CD4-positive, alpha-beta T cell (primary cell): Measurements from ENCODE around the gene RANBP10. TPM values are rescaled to one million over a fixed set of nuclear protein-coding genes. Genes with fewer than 3 reads are reported as not detected.

Experiments
- ATAC-seq: fragments of 200-7000 bp; cut with Tn5 transposase; one replicate; pipeline ENCODE4 v1.10.0; 2022; ENCODE audit warnings: mild to moderate bottlenecking; ENCODE audit not compliant: poor library complexity
- CTCF ChIA-PET: fragments of 350-600 bp; sonication (Branson Sonifier 250); formaldehyde crosslinking; loops from one replicate; lab custom pipeline; 2021; ENCODE audit warnings: antibody characterized with exemption, inconsistent platforms; lab: Charles Lee
- POLR2A ChIA-PET: fragments of 350-600 bp; sonication (Branson Sonifier 250); formaldehyde crosslinking; loops from one replicate; lab custom pipeline; 2021; ENCODE audit warnings: antibody characterized with exemption, inconsistent platforms; lab: Charles Lee
- DNase-seq, 14 experiments: peaks; one replicate each; pipeline ENCODE4 v3.0.0-alpha.2; 2013 to 2020; ENCODE audit warnings: mixed read lengths in 2 of 14
- H3K27ac ChIP-seq, 2 donors: one replicate each; pipeline versions ENCODE4 v1.5.1 to v1.7.0; 2013; ENCODE audit warnings: low read length in 2 of 2, low read depth in 1 of 2, mild to moderate bottlenecking in 1 of 2
- H3K27me3 ChIP-seq, 2 experiments: 1 replicate in 1 of 2; 2 replicates in 1 of 2; pipeline versions ENCODE4 v1.6.1 to v1.7.0; 2013; ENCODE audit warnings: low read length in 2 of 2, control low read depth in 1 of 2, mild to moderate bottlenecking in 1 of 2, moderate library complexity in 1 of 2; ENCODE audit not compliant: insufficient read depth in 2 of 2, control insufficient read depth in 1 of 2
- H3K36me3 ChIP-seq: one replicate; pipeline ENCODE4 v1.6.1; 2013; ENCODE audit warnings: low read length, control low read depth; ENCODE audit not compliant: insufficient read depth
- H3K4me1 ChIP-seq: one replicate; pipeline ENCODE4 v1.6.1; 2013; ENCODE audit warnings: low read length, control low read depth; ENCODE audit not compliant: insufficient read depth
- H3K4me3 ChIP-seq: one replicate; pipeline ENCODE4 v1.5.1; 2013; ENCODE audit warnings: mild to moderate bottlenecking, low read length, moderate library complexity
- H3K9me3 ChIP-seq, 2 experiments: 1 replicate in 1 of 2; 2 replicates in 1 of 2; pipeline versions ENCODE4 v1.6.1 to v1.7.0; 2013; ENCODE audit warnings: low read length in 2 of 2, mild to moderate bottlenecking in 2 of 2, control low read depth in 1 of 2, moderate library complexity in 1 of 2; ENCODE audit not compliant: control insufficient read depth in 1 of 2, insufficient read depth in 1 of 2
- H3K27ac Mint-ChIP-seq: one replicate; pipeline ENCODE4 v1.8.0; 2020; ENCODE audit warnings: mixed read lengths
- H3K27me3 Mint-ChIP-seq: one replicate; pipeline ENCODE4 v1.8.0; 2021; ENCODE audit warnings: mixed read lengths
- H3K36me3 Mint-ChIP-seq: one replicate; pipeline ENCODE4 v1.8.0; 2021; ENCODE audit warnings: low read depth, mixed read lengths
- H3K4me1 Mint-ChIP-seq: one replicate; pipeline ENCODE4 v1.8.0; 2021; ENCODE audit warnings: low read depth, mixed read lengths
- H3K4me3 Mint-ChIP-seq: one replicate; pipeline ENCODE4 v1.8.0; 2020; ENCODE audit warnings: mild to moderate bottlenecking, mixed read lengths
- H3K9me3 Mint-ChIP-seq: one replicate; pipeline ENCODE4 v1.8.0; 2020; ENCODE audit warnings: mixed read lengths
- intact Hi-C, 2 experiments: fragments of 100-400 bp; cut with DNase I in 1 of 2; cut with micrococcal nuclease in 1 of 2; formaldehyde crosslinking; loops; one replicate each; pipeline versions ENCODE4 v1.15.1 to v1.9.0; 2023 to 2025; cut with DNase I, micrococcal nuclease
- total RNA-seq, 174 experiments: library from RNA in 2 of 174; stranded (reverse) in 2 of 174; gene quantifications; one replicate each; pipeline ENCODE4 v1.2.3 and lab custom pipeline; 2021 to 2026
- TF ChIP-seq, protein P1 (sequence below): fragments of 200-600 bp; IDR thresholded peaks from one replicate; pipeline ENCODE4 v1.8.0; 2022; ENCODE audit warnings: antibody characterized with exemption, mild to moderate bottlenecking

Gene RANBP10
- total RNA-seq, 2 experiments from 2014 or later = 12.0 to 13.6 TPM

DNA sequence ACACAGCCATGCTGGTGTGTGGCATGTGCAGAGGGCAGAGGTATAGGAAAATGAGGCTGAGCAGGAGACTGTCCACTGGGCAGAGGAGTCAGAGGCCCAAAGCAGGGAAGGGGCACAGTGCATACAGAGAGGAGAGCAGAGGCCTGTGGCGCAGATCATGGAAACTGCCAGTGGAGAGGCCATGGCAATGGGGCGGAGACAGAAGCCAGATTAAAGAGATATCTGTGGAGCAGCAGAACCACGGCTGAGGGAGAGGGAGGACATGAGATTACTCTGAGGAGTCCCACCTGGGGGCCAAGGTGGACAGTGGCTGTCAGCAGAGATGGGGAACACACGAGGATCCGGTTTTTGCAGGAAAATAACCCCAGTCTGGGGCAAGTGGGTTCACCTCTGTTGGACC, 43.3 kb downstream of the RANBP10 start:
- H3K36me3 ChIP-seq = peaks cover 37% of the 10 kb centered on the region
- peaks cover 10% of the 10 kb centered on the region for H3K4me1 ChIP-seq
- H3K27ac ChIP-seq = no peak overlapping the region
- no peak overlapping the region for H3K4me3 Mint-ChIP-seq
- peaks cover 20% of the 10 kb centered on the region for H3K4me1 Mint-ChIP-seq
- CTCF ChIA-PET = no interaction called here
- DNase-seq (no peak), ATAC-seq (no peak)
- no peaks in the 10 kb centered on the region for H3K27me3 Mint-ChIP-seq
- no peaks in the 10 kb centered on the region for H3K27me3 ChIP-seq
- H3K36me3 Mint-ChIP-seq = peaks cover 51% of the 10 kb centered on the region
- no peak overlapping the region for H3K4me3 ChIP-seq
- intact Hi-C loops = no loop called here
- no peaks in the 10 kb centered on the region for H3K9me3 ChIP-seq
- POLR2A ChIA-PET = no interaction called here
- no peaks in the 10 kb centered on the region for H3K9me3 Mint-ChIP-seq
- no peak overlapping the region for H3K27ac Mint-ChIP-seq
- TF ChIP-seq, protein P1, sequence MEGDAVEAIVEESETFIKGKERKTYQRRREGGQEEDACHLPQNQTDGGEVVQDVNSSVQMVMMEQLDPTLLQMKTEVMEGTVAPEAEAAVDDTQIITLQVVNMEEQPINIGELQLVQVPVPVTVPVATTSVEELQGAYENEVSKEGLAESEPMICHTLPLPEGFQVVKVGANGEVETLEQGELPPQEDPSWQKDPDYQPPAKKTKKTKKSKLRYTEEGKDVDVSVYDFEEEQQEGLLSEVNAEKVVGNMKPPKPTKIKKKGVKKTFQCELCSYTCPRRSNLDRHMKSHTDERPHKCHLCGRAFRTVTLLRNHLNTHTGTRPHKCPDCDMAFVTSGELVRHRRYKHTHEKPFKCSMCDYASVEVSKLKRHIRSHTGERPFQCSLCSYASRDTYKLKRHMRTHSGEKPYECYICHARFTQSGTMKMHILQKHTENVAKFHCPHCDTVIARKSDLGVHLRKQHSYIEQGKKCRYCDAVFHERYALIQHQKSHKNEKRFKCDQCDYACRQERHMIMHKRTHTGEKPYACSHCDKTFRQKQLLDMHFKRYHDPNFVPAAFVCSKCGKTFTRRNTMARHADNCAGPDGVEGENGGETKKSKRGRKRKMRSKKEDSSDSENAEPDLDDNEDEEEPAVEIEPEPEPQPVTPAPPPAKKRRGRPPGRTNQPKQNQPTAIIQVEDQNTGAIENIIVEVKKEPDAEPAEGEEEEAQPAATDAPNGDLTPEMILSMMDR = no peak

DNA sequence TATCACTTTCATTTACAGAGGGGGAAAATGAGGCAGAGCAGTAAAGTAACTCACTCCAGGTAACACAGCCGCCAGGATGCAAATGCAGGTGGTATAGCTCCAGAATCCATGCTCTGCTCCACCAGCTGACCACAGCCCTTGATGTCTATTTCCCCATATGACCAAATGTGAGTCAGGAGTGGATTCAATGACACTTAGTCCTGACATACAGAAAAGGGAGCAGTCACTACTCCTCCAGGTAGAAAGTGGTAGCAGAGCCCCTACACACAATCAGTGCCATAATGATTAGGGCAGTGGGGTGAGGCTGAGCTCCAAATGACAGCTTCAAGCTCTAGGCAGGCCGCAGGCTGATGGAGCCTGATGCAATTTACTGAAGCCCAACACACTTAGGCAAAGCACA, 44.0 kb downstream of the RANBP10 start:
- peaks cover 20% of the 10 kb centered on the region for H3K4me1 Mint-ChIP-seq
- H3K4me1 ChIP-seq = peaks cover 10% of the 10 kb centered on the region
- no peaks in the 10 kb centered on the region for H3K27me3 ChIP-seq
- intact Hi-C loops = no loop called here
- TF ChIP-seq, protein P1 = no peak
- no peak overlapping the region for H3K27ac Mint-ChIP-seq
- peaks cover 37% of the 10 kb centered on the region for H3K36me3 ChIP-seq
- no peaks in the 10 kb centered on the region for H3K27me3 Mint-ChIP-seq
- no peaks in the 10 kb centered on the region for H3K9me3 ChIP-seq
- H3K4me3 ChIP-seq = no peak overlapping the region
- ChIA-PET POLR2A (no interaction called here), CTCF (no interaction called here)
- no peak overlapping the region for H3K27ac ChIP-seq
- DNase-seq = no peak
- H3K36me3 Mint-ChIP-seq = peaks cover 51% of the 10 kb centered on the region
- H3K9me3 Mint-ChIP-seq = no peaks in the 10 kb centered on the region
- ATAC-seq = no peak
- H3K4me3 Mint-ChIP-seq = no peak overlapping the region

DNA sequence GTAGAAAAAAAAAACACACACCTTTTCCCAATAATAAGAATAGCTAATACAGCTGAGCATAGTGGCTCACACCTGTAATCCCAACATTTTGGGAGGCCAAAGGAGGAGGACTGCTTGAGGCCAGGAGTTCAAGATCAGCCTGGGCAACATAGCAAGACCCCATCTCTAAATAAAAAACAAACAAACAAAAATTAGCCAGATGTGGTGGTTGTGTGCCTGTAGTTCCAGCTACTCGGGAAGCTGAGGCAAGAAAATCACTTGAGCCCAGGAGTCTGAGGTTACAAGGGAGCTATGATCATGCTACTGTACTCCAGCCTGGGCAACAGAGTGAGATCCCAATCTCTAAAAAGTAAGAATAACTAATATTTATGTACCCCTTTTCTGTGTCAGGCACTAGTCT, 44.4 kb downstream of the RANBP10 start:
- Mint-ChIP-seq H3K4me1 (peaks cover 20% of the 10 kb centered on the region), H3K4me3 (no peak overlapping the region), H3K27me3 (no peaks in the 10 kb centered on the region), H3K27ac (no peak overlapping the region), H3K36me3 (peaks cover 48% of the 10 kb centered on the region), H3K9me3 (no peaks in the 10 kb centered on the region)
- Histone ChIP-seq H3K9me3 (no peaks in the 10 kb centered on the region), H3K4me3 (no peak overlapping the region), H3K36me3 (peaks cover 34% of the 10 kb centered on the region), H3K27ac (no peak overlapping the region), H3K27me3 (no peaks in the 10 kb centered on the region), H3K4me1 (peaks cover 10% of the 10 kb centered on the region)
- intact Hi-C loops = no loop called here
- ATAC-seq (no peak), DNase-seq (no peak)
- POLR2A ChIA-PET = no interaction called here
- TF ChIP-seq, protein P1 = no peak
- CTCF ChIA-PET = no interaction called here
